Epithelial cell of esophagus (primary cell): ENCODE data around the gene CDKN3.
"Not testable (repeated sequence)": the region's sequence is repeated elsewhere in the genome, so short reads cannot be mapped to it uniquely, and the experiment has no call there.

ENCODE experiments used
- DNase-seq: peaks from one replicate; pipeline ENCODE4 v3.0.0; 2010; ENCODE audit warnings: low read depth
- H3K4me3 ChIP-seq: 2 replicates; pipeline ENCODE4 v1.5.1; 2011; ENCODE audit warnings: mild to moderate bottlenecking, low read length, control low read depth
- CTCF ChIP-seq: IDR thresholded peaks from 2 replicates; pipeline ENCODE4 v1.5.1; 2011; ENCODE audit warnings: low read depth, mild to moderate bottlenecking, low read length, control low read depth, inconsistent platforms; ENCODE audit not compliant: insufficient read depth; ENCODE audit errors: missing control alignments

Gene CDKN3

GRCh38 chr14:54370323-54371198, 26.2 kb upstream of the CDKN3 start:
- H3K4me3 ChIP-seq, result no peak overlapping the region
- no peak for TF ChIP-seq CTCF
- no peak for DNase-seq

- TF ChIP-seq CTCF, result no peak
- DNase-seq, result no peak
- no peak overlapping the region for H3K4me3 ChIP-seq
These were observed 22.5 kb upstream of the CDKN3 start for GRCh38 chr14:54374117-54374884.

GRCh38 chr14:54377501-54377900, 19.3 kb upstream of the CDKN3 start:
- TF ChIP-seq CTCF, result no peak
- no peak for DNase-seq
- no peak overlapping the region for H3K4me3 ChIP-seq

- H3K4me3 ChIP-seq, DNase-seq: not testable (repeated sequence)
These were observed 17.9 kb upstream of the CDKN3 start for GRCh38 chr14:54378893-54379292.

GRCh38 chr14:54380558-54380957, 16.2 kb upstream of the CDKN3 start:
- DNase-seq, H3K4me3 ChIP-seq: not testable (repeated sequence)

- no peak overlapping the region for H3K4me3 ChIP-seq
- TF ChIP-seq CTCF, result no peak
- DNase-seq, result no peak
These were observed 15.0 kb upstream of the CDKN3 start for GRCh38 chr14:54381821-54382220.

GRCh38 chr14:54383835-54384234, 13.0 kb upstream of the CDKN3 start:
- TF ChIP-seq CTCF, result no peak
- no peak overlapping the region for H3K4me3 ChIP-seq
- no peak for DNase-seq

- TF ChIP-seq CTCF, result no peak
- no peak overlapping the region for H3K4me3 ChIP-seq
- no peak for DNase-seq
These were observed 11.3 kb upstream of the CDKN3 start for GRCh38 chr14:54385556-54385955.
